Liver (tissue), 9 donors: ENCODE results near the gene UBE2R2. TPM values are rescaled to one million over a fixed set of nuclear protein-coding genes. Genes with fewer than 3 reads are reported as not detected.
"Not testable (repeated sequence)": the region's sequence is repeated elsewhere in the genome, so short reads cannot be mapped to it uniquely, and the experiment has no call there.

ENCODE experiments used
- DNase-seq: peaks from one replicate; pipeline ENCODE4 v3.0.0-alpha.2; 2017; ENCODE audit warnings: low spot score
- H3K27ac ChIP-seq, 2 donors: one replicate each; pipeline ENCODE4 v1.7.0; 2013; ENCODE audit warnings: inconsistent platforms in 2 of 2, low read length in 2 of 2, control low read depth in 1 of 2, low read depth in 1 of 2, mild to moderate bottlenecking in 1 of 2
- H3K27me3 ChIP-seq, 4 donors: one replicate each; pipeline versions ENCODE4 v1.6.1 to v1.7.0; 2013; ENCODE audit warnings: low read length in 3 of 4, inconsistent platforms in 1 of 4, mild to moderate bottlenecking in 1 of 4, moderate library complexity in 1 of 4; ENCODE audit not compliant: control insufficient read depth in 4 of 4, insufficient read depth in 4 of 4
- H3K36me3 ChIP-seq, 4 donors: one replicate each; pipeline versions ENCODE4 v1.6.1 to v1.7.0; 2013; ENCODE audit warnings: low read length in 3 of 4, mild to moderate bottlenecking in 3 of 4, low read depth in 1 of 4, moderate library complexity in 1 of 4; ENCODE audit not compliant: control insufficient read depth in 4 of 4, insufficient read depth in 3 of 4
- H3K4me1 ChIP-seq, 4 donors: one replicate each; pipeline versions ENCODE4 v1.6.1 to v1.7.0; 2013; ENCODE audit warnings: low read length in 3 of 4, mild to moderate bottlenecking in 3 of 4, moderate library complexity in 1 of 4; ENCODE audit not compliant: control insufficient read depth in 4 of 4, insufficient read depth in 4 of 4
- H3K4me3 ChIP-seq, 3 donors: one replicate each; pipeline versions ENCODE4 v1.6.1 to v1.7.0; 2013; ENCODE audit warnings: low read length in 3 of 3, control low read depth in 1 of 3, low read depth in 1 of 3, mild to moderate bottlenecking in 1 of 3
- H3K9ac ChIP-seq, 2 donors: one replicate each; pipeline ENCODE4 v1.7.0; 2013; ENCODE audit warnings: low read length in 2 of 2, mild to moderate bottlenecking in 2 of 2, moderate library complexity in 2 of 2, control low read depth in 1 of 2, low read depth in 1 of 2
- H3K9me3 ChIP-seq, 4 donors: one replicate each; pipeline versions ENCODE4 v1.6.1 to v1.7.0; 2013; ENCODE audit warnings: low read length in 3 of 4; ENCODE audit not compliant: control insufficient read depth in 4 of 4
- EGR1 ChIP-seq, 2 donors: IDR thresholded peaks; 2 replicates each; pipeline ENCODE4 v1.6.1; 2016 to 2018; ENCODE audit warnings: antibody characterized with exemption in 2 of 2, low read depth in 2 of 2
- FOXA2 ChIP-seq: IDR thresholded peaks from 2 replicates; pipeline ENCODE4 v1.6.1; 2016; ENCODE audit warnings: antibody characterized with exemption
- GABPA ChIP-seq, 2 donors: IDR thresholded peaks in 1 of 2; conservative IDR thresholded peaks in 1 of 2; 2 replicates each; pipeline ENCODE4 v1.6.1; 2016; ENCODE audit warnings: antibody characterized with exemption in 2 of 2, mild to moderate bottlenecking in 1 of 2, moderate library complexity in 1 of 2
- HNF4A ChIP-seq, 2 donors: conservative IDR thresholded peaks; 2 replicates each; pipeline ENCODE4 v1.6.1; 2016; ENCODE audit warnings: antibody characterized with exemption in 2 of 2, mild to moderate bottlenecking in 2 of 2
- JUND ChIP-seq, 2 donors: IDR thresholded peaks; 2 replicates each; pipeline ENCODE4 v1.6.1; 2016; ENCODE audit warnings: antibody characterized with exemption in 2 of 2
- RXRA ChIP-seq, 2 donors: IDR thresholded peaks; 2 replicates each; pipeline ENCODE4 v1.6.1; 2017 to 2018; ENCODE audit warnings: antibody characterized with exemption in 2 of 2, mild to moderate bottlenecking in 1 of 2
- TAF1 ChIP-seq: conservative IDR thresholded peaks from 2 replicates; pipeline ENCODE4 v1.6.1; 2016; ENCODE audit warnings: antibody characterized with exemption, mild to moderate bottlenecking
- YY1 ChIP-seq: IDR thresholded peaks from 2 replicates; pipeline ENCODE4 v1.6.1; 2016; ENCODE audit warnings: antibody characterized with exemption, mild to moderate bottlenecking
- WGBS: extraction: QIAGEN DNeasy Blood & Tissue Kit; methylation state at CpG from one replicate; pipeline ENCODE4 v1.1.7; 2013; 5-methylcytosine and 5-hydroxymethylcytosine counted together
- polyA plus RNA-seq, 2 donors: library from polyadenylated mRNA; stranded (reverse) in 1 of 2; unstranded in 1 of 2; fragments of 200-250 nt in 1 of 2; fragments of >200 nt in 1 of 2; fragmentation: Nextera tagmentation in 1 of 2; extraction: Ambion mirVana in 1 of 2; gene quantifications; one replicate each; pipeline versions ENCODE4 v1.2.1 to v1.2.3, GENCODE V29; 2013 to 2015
- total RNA-seq, 2 donors: library from RNA; depleted of rRNA; stranded (reverse); fragments of >200 nt; gene quantifications; one replicate each; pipeline ENCODE4 v1.2.3, GENCODE V29; 2014
- TF ChIP-seq, protein P1 (sequence below): IDR thresholded peaks from 2 replicates; pipeline ENCODE4 v1.6.1; 2016; ENCODE audit warnings: antibody characterized with exemption
- TF ChIP-seq, protein P2 (sequence below): IDR thresholded peaks from 2 replicates; pipeline ENCODE4 v1.6.1; 2016; ENCODE audit warnings: antibody characterized with exemption, mild to moderate bottlenecking
- TF ChIP-seq, protein P3 (sequence below): IDR thresholded peaks from 2 replicates; pipeline ENCODE4 v1.6.1; 2016; ENCODE audit warnings: antibody characterized with exemption
- donor health status: healthy.
- donor health status: healthy.
- donor health status: healthy.
- donor health status: healthy.
- donor health status: healthy.

The UBE2R2 gene
- total and polyA plus RNA-seq, 4 donors, result 10.8 to 15.0 (median 14.2) TPM

DNA sequence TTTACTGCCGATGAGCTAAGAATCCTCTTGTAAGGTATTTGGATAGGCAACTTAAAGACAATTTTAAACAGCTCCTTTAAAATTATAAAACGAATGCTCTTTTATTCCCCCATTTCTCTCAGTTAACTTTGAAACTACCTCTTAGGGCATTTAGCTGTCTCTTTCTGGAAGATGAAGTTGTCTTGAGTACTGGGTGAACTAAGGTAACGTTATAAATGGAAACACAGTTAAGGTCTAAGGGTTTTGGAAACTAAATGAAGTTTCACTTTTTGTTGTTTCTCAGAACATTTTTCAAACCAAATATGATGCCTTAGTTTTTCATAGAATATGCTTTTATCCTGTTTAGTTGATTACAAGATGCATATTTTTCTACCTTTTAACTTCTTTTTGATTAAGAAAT lies 6.8 kb downstream of the UBE2R2 start:
- peaks cover 0 to 14% (median 6%) of the 10 kb centered on the region in 4 donors for H3K4me1 ChIP-seq
- TF ChIP-seq HNF4A (conservative IDR thresholded peaks at IDR 0.05), result no peak
- TF ChIP-seq, protein P1, sequence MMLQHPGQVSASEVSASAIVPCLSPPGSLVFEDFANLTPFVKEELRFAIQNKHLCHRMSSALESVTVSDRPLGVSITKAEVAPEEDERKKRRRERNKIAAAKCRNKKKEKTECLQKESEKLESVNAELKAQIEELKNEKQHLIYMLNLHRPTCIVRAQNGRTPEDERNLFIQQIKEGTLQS, result no peak
- TF ChIP-seq, protein P2, sequence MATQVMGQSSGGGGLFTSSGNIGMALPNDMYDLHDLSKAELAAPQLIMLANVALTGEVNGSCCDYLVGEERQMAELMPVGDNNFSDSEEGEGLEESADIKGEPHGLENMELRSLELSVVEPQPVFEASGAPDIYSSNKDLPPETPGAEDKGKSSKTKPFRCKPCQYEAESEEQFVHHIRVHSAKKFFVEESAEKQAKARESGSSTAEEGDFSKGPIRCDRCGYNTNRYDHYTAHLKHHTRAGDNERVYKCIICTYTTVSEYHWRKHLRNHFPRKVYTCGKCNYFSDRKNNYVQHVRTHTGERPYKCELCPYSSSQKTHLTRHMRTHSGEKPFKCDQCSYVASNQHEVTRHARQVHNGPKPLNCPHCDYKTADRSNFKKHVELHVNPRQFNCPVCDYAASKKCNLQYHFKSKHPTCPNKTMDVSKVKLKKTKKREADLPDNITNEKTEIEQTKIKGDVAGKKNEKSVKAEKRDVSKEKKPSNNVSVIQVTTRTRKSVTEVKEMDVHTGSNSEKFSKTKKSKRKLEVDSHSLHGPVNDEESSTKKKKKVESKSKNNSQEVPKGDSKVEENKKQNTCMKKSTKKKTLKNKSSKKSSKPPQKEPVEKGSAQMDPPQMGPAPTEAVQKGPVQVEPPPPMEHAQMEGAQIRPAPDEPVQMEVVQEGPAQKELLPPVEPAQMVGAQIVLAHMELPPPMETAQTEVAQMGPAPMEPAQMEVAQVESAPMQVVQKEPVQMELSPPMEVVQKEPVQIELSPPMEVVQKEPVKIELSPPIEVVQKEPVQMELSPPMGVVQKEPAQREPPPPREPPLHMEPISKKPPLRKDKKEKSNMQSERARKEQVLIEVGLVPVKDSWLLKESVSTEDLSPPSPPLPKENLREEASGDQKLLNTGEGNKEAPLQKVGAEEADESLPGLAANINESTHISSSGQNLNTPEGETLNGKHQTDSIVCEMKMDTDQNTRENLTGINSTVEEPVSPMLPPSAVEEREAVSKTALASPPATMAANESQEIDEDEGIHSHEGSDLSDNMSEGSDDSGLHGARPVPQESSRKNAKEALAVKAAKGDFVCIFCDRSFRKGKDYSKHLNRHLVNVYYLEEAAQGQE, result no peak
- no peak for TF ChIP-seq RXRA (IDR thresholded peaks at IDR 0.05)
- no peak for TF ChIP-seq YY1
- TF ChIP-seq TAF1, result no peak
- no peak for TF ChIP-seq EGR1 (IDR thresholded peaks at IDR 0.05; ENCODE audit: low read depth in 2 of 2)
- no peak for TF ChIP-seq GABPA (IDR thresholded peaks at IDR 0.05 in 1 of 2, conservative IDR thresholded peaks at IDR 0.05 in 1 of 2)
- TF ChIP-seq FOXA2, result no peak
- TF ChIP-seq JUND (IDR thresholded peaks at IDR 0.05), result no peak
- TF ChIP-seq, protein P3, sequence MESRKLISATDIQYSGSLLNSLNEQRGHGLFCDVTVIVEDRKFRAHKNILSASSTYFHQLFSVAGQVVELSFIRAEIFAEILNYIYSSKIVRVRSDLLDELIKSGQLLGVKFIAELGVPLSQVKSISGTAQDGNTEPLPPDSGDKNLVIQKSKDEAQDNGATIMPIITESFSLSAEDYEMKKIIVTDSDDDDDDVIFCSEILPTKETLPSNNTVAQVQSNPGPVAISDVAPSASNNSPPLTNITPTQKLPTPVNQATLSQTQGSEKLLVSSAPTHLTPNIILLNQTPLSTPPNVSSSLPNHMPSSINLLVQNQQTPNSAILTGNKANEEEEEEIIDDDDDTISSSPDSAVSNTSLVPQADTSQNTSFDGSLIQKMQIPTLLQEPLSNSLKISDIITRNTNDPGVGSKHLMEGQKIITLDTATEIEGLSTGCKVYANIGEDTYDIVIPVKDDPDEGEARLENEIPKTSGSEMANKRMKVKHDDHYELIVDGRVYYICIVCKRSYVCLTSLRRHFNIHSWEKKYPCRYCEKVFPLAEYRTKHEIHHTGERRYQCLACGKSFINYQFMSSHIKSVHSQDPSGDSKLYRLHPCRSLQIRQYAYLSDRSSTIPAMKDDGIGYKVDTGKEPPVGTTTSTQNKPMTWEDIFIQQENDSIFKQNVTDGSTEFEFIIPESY, result no peak
- no peak overlapping the region for H3K9ac ChIP-seq
- no peaks in the 10 kb centered on the region for H3K9me3 ChIP-seq
- H3K27me3 ChIP-seq, result no peaks in the 10 kb centered on the region
- no peaks in the 10 kb centered on the region for H3K36me3 ChIP-seq
- DNase-seq, result no peak
- no peak overlapping the region for H3K27ac ChIP-seq
- H3K4me3 ChIP-seq, result no peak overlapping the region
- 89% methylated on average over 3 of the region's 3 CpGs for WGBS

DNA sequence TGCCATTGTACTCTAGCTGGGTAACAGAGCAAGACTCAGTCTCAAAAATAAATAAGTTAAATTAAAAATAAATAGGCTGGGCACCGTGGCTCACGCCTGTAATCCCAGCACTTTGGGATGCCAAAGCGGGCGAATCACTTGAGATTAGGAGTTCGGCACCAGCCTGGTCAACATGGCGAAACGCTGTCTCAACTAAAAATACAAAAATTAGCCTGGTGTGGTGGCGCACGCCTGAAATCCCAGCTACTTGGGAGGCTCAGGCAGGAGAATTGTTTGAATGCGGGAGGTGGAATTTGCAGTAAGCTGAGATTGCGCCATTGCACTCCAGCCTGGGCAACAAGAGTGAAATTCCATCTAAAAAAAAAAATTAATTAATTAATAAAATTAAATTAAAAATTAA lies 10.3 kb downstream of the UBE2R2 start:
- not testable (repeated sequence) for DNase-seq, H3K4me3 ChIP-seq, H3K4me1 ChIP-seq, H3K9ac ChIP-seq, H3K27me3 ChIP-seq, H3K27ac ChIP-seq, H3K36me3 ChIP-seq, H3K9me3 ChIP-seq
- WGBS, result 97% methylated on average over 11 of the region's 11 CpGs

DNA sequence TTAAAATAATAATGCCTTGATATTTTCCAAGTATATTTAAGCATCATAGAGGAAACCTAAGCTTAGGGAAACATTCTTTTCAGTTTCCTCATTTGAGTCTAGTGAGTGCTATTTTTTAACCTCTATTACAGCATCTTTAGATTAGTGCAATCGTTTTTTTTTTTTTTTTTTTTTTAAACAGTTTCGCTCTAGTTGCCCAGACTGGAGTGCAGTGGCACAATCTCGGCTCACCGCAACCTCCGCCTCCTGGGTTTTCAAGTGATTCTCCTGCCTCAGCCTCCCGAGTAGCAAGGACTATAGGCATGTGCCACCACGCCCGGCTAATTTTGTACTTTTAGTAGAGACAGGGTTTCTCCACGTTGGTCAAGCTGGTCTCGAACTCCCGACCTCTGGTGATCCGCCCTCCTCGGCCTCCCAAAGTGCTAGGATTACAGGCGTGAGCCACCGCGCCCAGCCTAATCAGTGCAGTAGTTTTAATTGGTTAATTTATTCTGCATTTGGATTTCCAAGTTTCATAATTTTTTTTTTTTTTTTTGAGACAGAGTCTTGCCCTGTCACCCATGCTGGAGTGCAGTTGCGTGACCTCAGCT lies 12.8 kb downstream of the UBE2R2 start:
- not testable (repeated sequence) for DNase-seq, H3K4me1 ChIP-seq
- WGBS, result 90% methylated on average over 17 of the region's 17 CpGs

More for the DNA sequence above, 12.8 kb downstream of the UBE2R2 start:
- not testable (repeated sequence) for H3K9me3 ChIP-seq, H3K27me3 ChIP-seq, H3K9ac ChIP-seq, H3K36me3 ChIP-seq, H3K27ac ChIP-seq, H3K4me3 ChIP-seq
